Measurements from ENCODE around the gene SEPTIN12. TPM values are rescaled to one million over a fixed set of nuclear protein-coding genes. Genes with fewer than 3 reads are reported as not detected.
"Not testable (repeated sequence)": the region's sequence is repeated elsewhere in the genome, so short reads cannot be mapped to it uniquely, and the experiment has no call there.

The SEPTIN12 gene
- total and polyA plus RNA-seq, 3 experiments from 2014 or later = not detected

- H3K9me3 Mint-ChIP-seq; H3K36me3 Mint-ChIP-seq; POLR2A ChIA-PET; DNase-seq; H3K27ac ChIP-seq (ENCODE audit: low read depth, low read length); H3K36me3 ChIP-seq (ENCODE audit: insufficient read depth, low read length); H3K4me1 ChIP-seq (ENCODE audit: insufficient read depth, low read length); H3K27me3 Mint-ChIP-seq; H3K4me3 ChIP-seq (ENCODE audit: low read length); CTCF ChIA-PET; H3K9me3 ChIP-seq (ENCODE audit: low read length); H3K4me1 Mint-ChIP-seq; H3K27ac Mint-ChIP-seq; H3K27me3 ChIP-seq (ENCODE audit: insufficient read depth, low read length, poor library complexity, severe bottlenecking): not testable (repeated sequence)
- H3K4me3 Mint-ChIP-seq = peak overlapping the region in 1 of 7 donors; percentile 41
These were observed 3.6 kb downstream of the SEPTIN12 start for GRCh38 chr16:4784444-4784987.

GRCh38 chr16:4783951-4784336, 4.2 kb downstream of the SEPTIN12 start:
- H3K9me3 ChIP-seq (ENCODE audit: low read length) = no peaks in the 10 kb centered on the region
- Mint-ChIP-seq H3K9me3 (no peaks in the 10 kb centered on the region), H3K27me3 (no peaks in the 10 kb centered on the region), H3K27ac (no peak overlapping the region), H3K4me1 (peaks cover 0 to 2% (median 0%) of the 10 kb centered on the region in 3 donors), H3K4me3 (no peak overlapping the region), H3K36me3 (no peaks in the 10 kb centered on the region)
- DNase-seq = no peak
- no peaks in the 10 kb centered on the region for H3K36me3 ChIP-seq (ENCODE audit: insufficient read depth, low read length)
- H3K27ac ChIP-seq (ENCODE audit: low read depth, low read length) = no peak overlapping the region
- H3K27me3 ChIP-seq (ENCODE audit: insufficient read depth, low read length, poor library complexity, severe bottlenecking) = no peaks in the 10 kb centered on the region
- H3K4me3 ChIP-seq (ENCODE audit: low read length) = no peak overlapping the region
- POLR2A ChIA-PET = no interaction called here
- CTCF ChIA-PET = no interaction called here
- H3K4me1 ChIP-seq (ENCODE audit: insufficient read depth, low read length) = no peaks in the 10 kb centered on the region

GRCh38 chr16:4783251-4783950, 4.7 kb downstream of the SEPTIN12 start:
- ChIA-PET POLR2A (no interaction called here), CTCF (no interaction called here)
- Histone ChIP-seq H3K27me3 (ENCODE audit: insufficient read depth, low read length, poor library complexity, severe bottlenecking) (no peaks in the 10 kb centered on the region), H3K9me3 (ENCODE audit: low read length) (no peaks in the 10 kb centered on the region), H3K36me3 (ENCODE audit: insufficient read depth, low read length) (no peaks in the 10 kb centered on the region), H3K27ac (ENCODE audit: low read depth, low read length) (no peak overlapping the region), H3K4me1 (ENCODE audit: insufficient read depth, low read length) (no peaks in the 10 kb centered on the region), H3K4me3 (ENCODE audit: low read length) (no peak overlapping the region)
- no peaks in the 10 kb centered on the region for H3K36me3 Mint-ChIP-seq
- H3K4me3 Mint-ChIP-seq = no peak overlapping the region
- H3K27me3 Mint-ChIP-seq = no peaks in the 10 kb centered on the region
- DNase-seq = no peak
- H3K9me3 Mint-ChIP-seq = no peaks in the 10 kb centered on the region
- H3K4me1 Mint-ChIP-seq = no peaks in the 10 kb centered on the region
- H3K27ac Mint-ChIP-seq = peak overlapping the region in 1 of 8 donors; percentile 13

DNA sequence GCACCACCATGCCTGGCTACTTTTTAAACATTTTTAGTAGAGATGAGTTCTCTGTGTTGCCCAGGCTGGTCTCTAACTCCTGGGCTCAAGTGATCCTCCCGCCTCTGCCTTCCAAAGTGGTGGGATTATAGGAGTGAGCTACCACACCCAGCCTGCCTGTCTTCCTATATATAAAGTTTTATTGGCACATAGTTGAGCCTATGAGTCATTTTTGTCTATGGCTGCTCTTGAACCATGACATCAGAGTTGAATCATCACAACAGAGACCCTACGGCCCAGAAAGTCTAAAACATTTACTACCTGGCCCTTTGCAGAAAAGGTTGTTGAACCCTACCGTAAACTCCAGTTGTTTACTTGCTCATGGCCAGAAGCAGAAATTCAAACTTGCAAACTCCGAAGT, 7.9 kb downstream of the SEPTIN12 start:
- no peaks in the 10 kb centered on the region for H3K36me3 ChIP-seq (ENCODE audit: insufficient read depth, low read length)
- no peak overlapping the region for H3K27ac ChIP-seq (ENCODE audit: low read depth, low read length)
- Mint-ChIP-seq H3K9me3 (no peaks in the 10 kb centered on the region), H3K36me3 (no peaks in the 10 kb centered on the region), H3K27me3 (no peaks in the 10 kb centered on the region), H3K4me3 (no peak overlapping the region), H3K27ac (no peak overlapping the region), H3K4me1 (no peaks in the 10 kb centered on the region)
- ChIA-PET CTCF (no interaction called here), POLR2A (no interaction called here)
- H3K27me3 ChIP-seq (ENCODE audit: insufficient read depth, low read length, poor library complexity, severe bottlenecking) = no peaks in the 10 kb centered on the region
- H3K4me3 ChIP-seq (ENCODE audit: low read length) = no peak overlapping the region
- H3K4me1 ChIP-seq (ENCODE audit: insufficient read depth, low read length) = no peaks in the 10 kb centered on the region
- no peak for DNase-seq
- no peaks in the 10 kb centered on the region for H3K9me3 ChIP-seq (ENCODE audit: low read length)

- Histone ChIP-seq H3K36me3 (ENCODE audit: insufficient read depth, low read length) (no peaks in the 10 kb centered on the region), H3K27me3 (ENCODE audit: insufficient read depth, low read length, poor library complexity, severe bottlenecking) (no peaks in the 10 kb centered on the region), H3K9me3 (ENCODE audit: low read length) (no peaks in the 10 kb centered on the region), H3K4me1 (ENCODE audit: insufficient read depth, low read length) (no peaks in the 10 kb centered on the region), H3K4me3 (ENCODE audit: low read length) (no peak overlapping the region), H3K27ac (ENCODE audit: low read depth, low read length) (no peak overlapping the region)
- ChIA-PET CTCF (no interaction called here), POLR2A (no interaction called here)
- Mint-ChIP-seq H3K4me3 (no peak overlapping the region), H3K27ac (no peak overlapping the region), H3K9me3 (no peaks in the 10 kb centered on the region), H3K36me3 (no peaks in the 10 kb centered on the region), H3K27me3 (no peaks in the 10 kb centered on the region), H3K4me1 (no peaks in the 10 kb centered on the region)
- no peak for DNase-seq
These were observed 10.1 kb downstream of the SEPTIN12 start for GRCh38 chr16:4778050-4778392.

DNA sequence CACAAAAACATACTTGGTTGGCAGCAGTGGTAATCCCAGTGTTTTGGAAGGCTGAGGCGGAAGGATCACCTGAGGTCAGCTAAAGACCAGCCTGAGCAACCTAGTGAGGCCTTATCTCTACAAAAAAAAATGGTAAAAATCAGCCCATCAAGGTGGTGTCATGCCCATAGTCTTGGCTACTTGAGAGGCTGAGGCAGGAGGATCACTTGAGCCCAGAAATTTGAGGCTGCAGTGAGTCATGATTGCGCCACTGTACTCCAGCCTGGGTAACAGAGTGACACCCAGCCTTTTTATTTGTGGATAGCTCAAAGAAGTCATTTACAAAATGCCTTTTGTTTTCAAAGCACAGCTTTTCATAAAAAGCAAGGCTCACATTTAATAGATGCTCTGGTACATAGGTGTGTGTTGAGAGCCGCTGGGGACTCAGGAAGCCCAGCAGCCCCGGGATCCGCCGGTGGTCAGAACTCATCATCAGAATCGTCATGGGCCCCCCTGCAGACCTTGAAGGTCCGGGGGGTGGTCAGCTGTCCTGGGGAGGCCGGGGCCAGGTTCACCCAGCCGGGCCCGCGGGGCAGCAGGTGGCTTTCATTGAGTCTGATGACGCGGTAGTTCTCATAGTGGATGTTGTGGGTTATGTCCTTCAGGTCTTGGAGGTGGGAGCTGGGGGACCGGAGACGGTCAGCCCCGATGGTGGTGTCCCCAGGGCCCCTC, 10.7 kb downstream of the SEPTIN12 start:
- H3K27ac Mint-ChIP-seq = no peak overlapping the region
- Histone ChIP-seq H3K36me3 (ENCODE audit: insufficient read depth, low read length) (no peaks in the 10 kb centered on the region), H3K9me3 (ENCODE audit: low read length) (no peaks in the 10 kb centered on the region), H3K27ac (ENCODE audit: low read depth, low read length) (no peak overlapping the region), H3K27me3 (ENCODE audit: insufficient read depth, low read length, poor library complexity, severe bottlenecking) (no peaks in the 10 kb centered on the region), H3K4me1 (ENCODE audit: insufficient read depth, low read length) (no peaks in the 10 kb centered on the region), H3K4me3 (ENCODE audit: low read length) (no peak overlapping the region)
- H3K36me3 Mint-ChIP-seq = no peaks in the 10 kb centered on the region
- no peaks in the 10 kb centered on the region for H3K9me3 Mint-ChIP-seq
- no peaks in the 10 kb centered on the region for H3K4me1 Mint-ChIP-seq
- DNase-seq = no peak
- ChIA-PET CTCF (no interaction called here), POLR2A (no interaction called here)
- no peaks in the 10 kb centered on the region for H3K27me3 Mint-ChIP-seq
- no peak overlapping the region for H3K4me3 Mint-ChIP-seq

DNA sequence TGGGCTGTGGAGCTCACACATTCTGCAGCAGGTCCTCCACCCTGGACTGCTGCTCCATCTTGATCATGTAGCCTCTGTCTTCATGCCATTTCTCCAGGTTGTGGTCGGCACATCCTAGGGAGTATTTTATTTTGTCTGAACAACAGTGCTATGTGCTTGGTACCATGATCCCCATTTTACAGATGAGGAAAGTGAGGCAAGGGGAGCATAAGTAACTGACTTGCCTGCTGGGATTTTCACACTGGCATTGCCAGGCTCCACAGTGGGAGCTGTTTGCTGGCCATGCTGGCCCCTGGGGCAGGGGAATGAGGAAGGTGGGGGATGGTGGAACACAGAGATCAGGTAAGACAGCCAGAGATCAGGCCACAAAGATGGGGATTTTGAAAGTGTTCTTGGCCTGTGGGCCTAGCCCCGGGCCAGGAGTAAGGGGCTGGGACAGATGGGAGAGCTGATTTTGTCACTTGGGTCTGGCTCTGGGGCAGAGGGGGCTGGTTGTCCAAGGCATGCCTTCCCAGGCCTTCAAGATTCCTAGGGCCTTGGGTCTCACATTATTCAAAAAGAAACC, 11.9 kb downstream of the SEPTIN12 start:
- ChIA-PET CTCF (interaction anchor here (0.7 kb wide), 1 partner anchor 139 kb away, joined by 3 read pairs; no protein-coding TSS in a partner anchor), POLR2A (no interaction called here)
- Mint-ChIP-seq H3K27ac (no peak overlapping the region), H3K9me3 (no peaks in the 10 kb centered on the region), H3K27me3 (no peaks in the 10 kb centered on the region), H3K36me3 (no peaks in the 10 kb centered on the region), H3K4me3 (no peak overlapping the region), H3K4me1 (no peaks in the 10 kb centered on the region)
- H3K27me3 ChIP-seq (ENCODE audit: insufficient read depth, low read length, poor library complexity, severe bottlenecking) = no peaks in the 10 kb centered on the region
- H3K4me1 ChIP-seq (ENCODE audit: insufficient read depth, low read length) = no peaks in the 10 kb centered on the region
- H3K4me3 ChIP-seq (ENCODE audit: low read length) = no peak overlapping the region
- H3K9me3 ChIP-seq (ENCODE audit: low read length) = no peaks in the 10 kb centered on the region
- H3K36me3 ChIP-seq (ENCODE audit: insufficient read depth, low read length) = no peaks in the 10 kb centered on the region
- no peak for DNase-seq
- no peak overlapping the region for H3K27ac ChIP-seq (ENCODE audit: low read depth, low read length)

- ChIA-PET CTCF (no interaction called here), POLR2A (no interaction called here)
- H3K4me1 Mint-ChIP-seq = no peaks in the 10 kb centered on the region
- Histone ChIP-seq H3K4me1 (ENCODE audit: insufficient read depth, low read length) (no peaks in the 10 kb centered on the region), H3K9me3 (ENCODE audit: low read length) (no peaks in the 10 kb centered on the region), H3K36me3 (ENCODE audit: insufficient read depth, low read length) (no peaks in the 10 kb centered on the region), H3K4me3 (ENCODE audit: low read length) (no peak overlapping the region), H3K27ac (ENCODE audit: low read depth, low read length) (no peak overlapping the region), H3K27me3 (ENCODE audit: insufficient read depth, low read length, poor library complexity, severe bottlenecking) (no peaks in the 10 kb centered on the region)
- H3K36me3 Mint-ChIP-seq = no peaks in the 10 kb centered on the region
- H3K27me3 Mint-ChIP-seq = no peaks in the 10 kb centered on the region
- H3K4me3 Mint-ChIP-seq = no peak overlapping the region
- DNase-seq = no peak
- H3K27ac Mint-ChIP-seq = no peak overlapping the region
- H3K9me3 Mint-ChIP-seq = no peaks in the 10 kb centered on the region
These were observed 13.1 kb downstream of the SEPTIN12 start for GRCh38 chr16:4775005-4775404.
